Activated naive CD4-positive, alpha-beta T cell treated with anti-CD3 and anti-CD28 coated beads, Interleukin-2, amount 10 ng/mL, durations not matched to agents 7 days and 5 days (primary cell): ENCODE data around the gene SPTLC2.
"Not testable (repeated sequence)": the region's sequence is repeated elsewhere in the genome, so short reads cannot be mapped to it uniquely, and the experiment has no call there.

ENCODE experiments used
- CTCF ChIA-PET: fragments of 350-600 bp; sonication (Branson Sonifier 250); formaldehyde crosslinking; loops from one replicate; lab custom pipeline; 2021; ENCODE audit warnings: antibody characterized with exemption; lab: Charles Lee
- DNase-seq: peaks from one replicate; pipeline ENCODE4 v3.0.0-alpha.2; 2020
- H3K27ac Mint-ChIP-seq: one replicate; pipeline ENCODE4 v1.8.0; 2021; ENCODE audit warnings: mild to moderate bottlenecking, moderate library complexity, mixed read lengths
- H3K27me3 Mint-ChIP-seq: one replicate; pipeline ENCODE4 v1.8.0; 2021; ENCODE audit warnings: mild to moderate bottlenecking, mixed read lengths
- H3K36me3 Mint-ChIP-seq: one replicate; pipeline ENCODE4 v1.8.0; 2021; ENCODE audit warnings: mixed read lengths
- H3K4me1 Mint-ChIP-seq: one replicate; pipeline ENCODE4 v1.8.0; 2021; ENCODE audit warnings: mixed read lengths
- H3K4me3 Mint-ChIP-seq: one replicate; pipeline ENCODE4 v1.8.0; 2021; ENCODE audit warnings: mild to moderate bottlenecking, moderate library complexity, mixed read lengths
- H3K9me3 Mint-ChIP-seq: one replicate; pipeline ENCODE4 v1.8.0; 2021; ENCODE audit warnings: mixed read lengths

SPTLC2 gene

GRCh38 chr14:77641534-77642341 is 25.3 kb upstream of the SPTLC2 start:
- DNase-seq: peak; percentile 71
- H3K27ac Mint-ChIP-seq: peak overlapping the region; percentile 88
- H3K4me3 Mint-ChIP-seq: peak overlapping the region; percentile 73
- H3K4me1 Mint-ChIP-seq: peaks cover 20% of the 10 kb centered on the region
- peaks cover 6% of the 10 kb centered on the region for H3K9me3 Mint-ChIP-seq
- peaks cover 6% of the 10 kb centered on the region for H3K27me3 Mint-ChIP-seq
- no peaks in the 10 kb centered on the region for H3K36me3 Mint-ChIP-seq
- CTCF ChIA-PET: no interaction called here

GRCh38 chr14:77640756-77641533 is 24.5 kb upstream of the SPTLC2 start:
- no peak for DNase-seq
- peaks cover 6% of the 10 kb centered on the region for H3K27me3 Mint-ChIP-seq
- H3K4me3 Mint-ChIP-seq: peak overlapping the region; percentile 73
- H3K4me1 Mint-ChIP-seq: peaks cover 20% of the 10 kb centered on the region
- H3K36me3 Mint-ChIP-seq: no peaks in the 10 kb centered on the region
- H3K9me3 Mint-ChIP-seq: peaks cover 6% of the 10 kb centered on the region
- H3K27ac Mint-ChIP-seq: peak overlapping the region; percentile 88
- CTCF ChIA-PET: no interaction called here

DNA sequence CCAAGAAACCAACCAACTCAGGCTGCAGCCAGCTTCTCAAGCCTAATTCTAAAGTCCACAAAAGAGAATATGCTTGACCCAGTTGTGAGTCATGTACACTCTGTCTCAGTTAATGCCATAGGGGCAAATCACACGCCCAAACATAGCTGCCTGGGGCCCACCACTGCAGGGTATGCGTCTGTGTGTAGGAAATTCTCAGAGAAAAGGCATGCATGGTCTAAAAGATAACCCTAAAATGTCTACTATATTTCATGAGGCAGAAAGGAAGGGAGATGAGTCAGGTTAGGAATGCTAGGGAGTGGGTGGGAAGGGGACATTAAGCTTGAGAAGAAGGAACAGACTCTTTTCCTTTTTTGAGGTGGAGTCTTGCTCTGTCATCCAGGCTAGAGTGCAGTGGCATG is 22.3 kb upstream of the SPTLC2 start:
- no peak for DNase-seq
- Mint-ChIP-seq H3K27ac (no peak overlapping the region), H3K4me3 (no peak overlapping the region), H3K4me1 (peaks cover 20% of the 10 kb centered on the region), H3K9me3 (peaks cover 13% of the 10 kb centered on the region), H3K36me3 (no peaks in the 10 kb centered on the region), H3K27me3 (peaks cover 6% of the 10 kb centered on the region)
- CTCF ChIA-PET: no interaction called here

DNA sequence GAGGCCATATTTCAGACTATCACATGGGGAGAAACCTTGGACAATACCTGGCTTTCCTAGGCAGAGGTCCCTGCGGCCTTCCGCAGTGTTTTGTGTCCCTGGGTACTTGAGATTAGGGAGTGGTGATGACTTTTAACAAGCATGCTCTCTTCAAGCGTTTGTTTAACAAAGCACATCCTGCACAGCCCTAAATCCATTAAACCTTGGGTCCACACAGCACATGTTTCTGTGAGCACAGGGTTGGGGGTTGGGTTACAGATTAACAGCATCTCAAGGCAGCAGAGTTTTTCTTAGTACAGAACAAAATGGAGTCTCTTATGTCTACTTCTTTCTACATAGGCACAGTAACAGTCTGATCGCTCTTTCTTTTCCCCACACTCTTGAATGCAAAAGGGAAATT is 19.4 kb upstream of the SPTLC2 start:
- H3K27ac Mint-ChIP-seq, DNase-seq, H3K36me3 Mint-ChIP-seq, H3K27me3 Mint-ChIP-seq, H3K4me3 Mint-ChIP-seq, CTCF ChIA-PET, H3K4me1 Mint-ChIP-seq: not testable (repeated sequence)
- peaks cover 19% of the 10 kb centered on the region for H3K9me3 Mint-ChIP-seq

- CTCF ChIA-PET, H3K4me1 Mint-ChIP-seq, H3K36me3 Mint-ChIP-seq, H3K27me3 Mint-ChIP-seq, H3K4me3 Mint-ChIP-seq, DNase-seq, H3K27ac Mint-ChIP-seq: not testable (repeated sequence)
- peaks cover 19% of the 10 kb centered on the region for H3K9me3 Mint-ChIP-seq
These were observed 19.0 kb upstream of the SPTLC2 start for GRCh38 chr14:77635466-77635865.

- peaks cover 18% of the 10 kb centered on the region for H3K9me3 Mint-ChIP-seq
- CTCF ChIA-PET: no interaction called here
These were observed 13.7 kb upstream of the SPTLC2 start for GRCh38 chr14:77630111-77630510.

DNA sequence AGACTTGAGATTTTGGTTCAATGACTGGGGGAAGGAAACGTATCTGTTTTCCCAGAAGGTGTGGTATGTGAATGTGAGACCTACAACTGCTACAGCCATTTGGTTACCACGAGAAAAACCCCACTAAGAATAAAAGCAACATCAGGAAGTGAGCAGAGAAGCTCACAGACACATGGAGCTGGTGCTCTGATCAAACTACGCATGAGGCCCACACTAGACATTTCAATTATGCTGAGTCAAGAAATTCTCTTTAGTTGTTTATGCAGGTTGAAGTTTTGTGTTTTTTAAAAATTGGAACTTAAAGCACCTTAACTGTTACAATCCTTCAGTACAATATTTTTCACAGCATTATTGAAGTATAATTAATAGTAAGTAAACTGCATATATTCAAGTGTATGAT is 8.9 kb upstream of the SPTLC2 start:
- DNase-seq: no peak
- Mint-ChIP-seq H3K4me1 (peaks cover 4% of the 10 kb centered on the region), H3K27ac (no peak overlapping the region), H3K9me3 (peaks cover 8% of the 10 kb centered on the region), H3K36me3 (peaks cover 2% of the 10 kb centered on the region), H3K27me3 (peaks cover 11% of the 10 kb centered on the region), H3K4me3 (no peak overlapping the region)
- CTCF ChIA-PET: no interaction called here

More at GRCh38 chr14:77630111-77630510, 13.7 kb upstream of the SPTLC2 start:
- Mint-ChIP-seq H3K36me3 (peaks cover 2% of the 10 kb centered on the region), H3K27ac (no peak overlapping the region), H3K4me3 (no peak overlapping the region), H3K4me1 (peaks cover 3% of the 10 kb centered on the region), H3K27me3 (peaks cover 13% of the 10 kb centered on the region)
- DNase-seq: no peak

- no peak overlapping the region for H3K27ac Mint-ChIP-seq
- CTCF ChIA-PET: no interaction called here
- peaks cover 4% of the 10 kb centered on the region for H3K4me1 Mint-ChIP-seq
- H3K27me3 Mint-ChIP-seq: peaks cover 14% of the 10 kb centered on the region
- H3K36me3 Mint-ChIP-seq: peaks cover 2% of the 10 kb centered on the region
- DNase-seq: no peak
- no peaks in the 10 kb centered on the region for H3K9me3 Mint-ChIP-seq
- no peak overlapping the region for H3K4me3 Mint-ChIP-seq
These were observed 6.8 kb upstream of the SPTLC2 start for GRCh38 chr14:77623201-77623600.

DNA sequence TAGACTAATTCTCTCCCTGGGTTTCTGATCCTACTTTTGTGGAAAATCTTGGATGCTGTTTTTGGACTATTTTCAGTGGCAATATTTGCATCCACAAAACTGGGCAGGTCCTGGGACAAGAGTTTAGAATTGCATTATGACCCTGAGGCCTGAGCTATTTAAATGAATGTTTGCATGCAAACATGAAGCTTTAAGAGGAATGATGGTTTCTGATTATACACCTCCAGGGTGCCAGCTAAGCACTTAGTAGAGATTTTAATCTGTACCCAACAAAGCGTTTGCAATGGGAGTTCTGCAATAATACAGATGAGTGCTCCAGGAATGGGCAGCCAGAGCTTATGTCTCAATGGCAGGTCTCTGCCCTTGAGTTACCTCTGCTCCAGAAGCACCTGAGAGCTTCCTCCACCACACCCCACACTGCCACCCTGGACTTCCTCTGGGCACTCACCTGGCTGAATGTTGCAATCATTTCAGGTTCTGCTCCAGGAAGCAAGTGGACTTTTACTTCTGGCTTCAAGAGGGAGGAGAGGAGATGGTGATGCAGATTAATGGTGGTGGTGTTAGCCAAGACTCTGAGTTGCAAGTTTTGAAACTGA is 6.0 kb upstream of the SPTLC2 start:
- H3K36me3 Mint-ChIP-seq: peaks cover 2% of the 10 kb centered on the region
- no peak overlapping the region for H3K27ac Mint-ChIP-seq
- DNase-seq: no peak
- H3K4me1 Mint-ChIP-seq: peaks cover 4% of the 10 kb centered on the region
- CTCF ChIA-PET: no interaction called here
- H3K9me3 Mint-ChIP-seq: no peaks in the 10 kb centered on the region
- H3K4me3 Mint-ChIP-seq: no peak overlapping the region
- H3K27me3 Mint-ChIP-seq: peaks cover 16% of the 10 kb centered on the region

- H3K4me3 Mint-ChIP-seq: no peak overlapping the region
- peaks cover 10% of the 10 kb centered on the region for H3K4me1 Mint-ChIP-seq
- H3K27me3 Mint-ChIP-seq: peaks cover 23% of the 10 kb centered on the region
- H3K9me3 Mint-ChIP-seq: no peaks in the 10 kb centered on the region
- no peak for DNase-seq
- CTCF ChIA-PET: no interaction called here
- H3K27ac Mint-ChIP-seq: no peak overlapping the region
- peaks cover 4% of the 10 kb centered on the region for H3K36me3 Mint-ChIP-seq
These were observed 3.9 kb upstream of the SPTLC2 start for GRCh38 chr14:77620222-77620870.

DNA sequence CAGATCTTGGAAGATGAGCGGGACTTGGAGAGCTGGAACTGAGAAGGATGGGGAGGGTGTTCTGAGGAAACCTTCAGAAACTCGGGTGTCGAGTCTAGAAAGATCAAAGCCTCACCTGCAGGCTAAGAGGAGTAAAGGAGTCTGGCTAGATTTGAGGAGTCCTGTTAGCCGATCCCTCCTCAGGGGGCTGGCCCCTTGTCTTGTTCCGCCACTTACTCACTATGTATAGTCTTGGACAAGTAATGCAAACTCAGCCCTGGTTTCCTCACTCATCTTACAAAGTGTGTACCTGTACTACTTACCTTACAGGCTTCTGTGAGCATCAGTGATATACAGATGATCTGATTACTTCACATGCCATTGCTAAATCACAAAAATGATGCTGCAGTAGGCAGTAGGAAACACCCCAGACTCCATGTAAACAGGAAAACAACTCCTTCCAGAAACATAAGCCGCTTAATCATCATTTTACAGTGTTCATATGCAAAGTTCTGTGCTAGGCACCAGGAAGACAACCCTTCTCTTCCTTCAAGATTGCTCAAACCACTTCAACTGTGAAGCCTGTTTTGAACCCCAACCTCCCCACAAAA is 2.0 kb upstream of the SPTLC2 start:
- Mint-ChIP-seq H3K9me3 (no peaks in the 10 kb centered on the region), H3K4me1 (peaks cover 23% of the 10 kb centered on the region), H3K4me3 (no peak overlapping the region), H3K27ac (no peak overlapping the region), H3K27me3 (peaks cover 23% of the 10 kb centered on the region), H3K36me3 (peaks cover 17% of the 10 kb centered on the region)
- CTCF ChIA-PET: interaction anchor here (0.8 kb wide), 1 partner anchor 94 kb away, joined by 3 read pairs; no protein-coding TSS in a partner anchor
- no peak for DNase-seq

- H3K9me3 Mint-ChIP-seq: no peaks in the 10 kb centered on the region
- H3K27me3 Mint-ChIP-seq: peaks cover 18% of the 10 kb centered on the region
- peaks cover 28% of the 10 kb centered on the region for H3K36me3 Mint-ChIP-seq
- peak overlapping the region; percentile 74 for H3K27ac Mint-ChIP-seq
- CTCF ChIA-PET: interaction anchor here (0.6 to 0.8 kb wide), 2 partner anchors 16 to 50 kb away, joined by 3 read pairs; no protein-coding TSS in a partner anchor
- H3K4me3 Mint-ChIP-seq: peak overlapping the region; percentile 90
- no peak for DNase-seq
- peaks cover 39% of the 10 kb centered on the region for H3K4me1 Mint-ChIP-seq
These were observed 344 bp downstream of the SPTLC2 start for GRCh38 chr14:77616133-77616453.

GRCh38 chr14:77615361-77616132 is 890 bp downstream of the SPTLC2 start:
- Mint-ChIP-seq H3K27me3 (peaks cover 18% of the 10 kb centered on the region), H3K36me3 (peaks cover 28% of the 10 kb centered on the region), H3K27ac (peak overlapping the region; percentile 74), H3K9me3 (no peaks in the 10 kb centered on the region), H3K4me1 (peaks cover 40% of the 10 kb centered on the region), H3K4me3 (peak overlapping the region; percentile 90)
- CTCF ChIA-PET: interaction anchor here (0.6 to 0.8 kb wide), 3 partner anchors 16 to 65 kb away, joined by 3 to 4 read pairs (median 3); no protein-coding TSS in a partner anchor
- peak; percentile 22 for DNase-seq
